CD4-positive, alpha-beta T cell (primary cell): ENCODE data around the gene SMARCA1. TPM values are rescaled to one million over a fixed set of nuclear protein-coding genes. Genes with fewer than 3 reads are reported as not detected.

Source experiments
- ATAC-seq: fragments of 200-7000 bp; cut with Tn5 transposase; one replicate; pipeline ENCODE4 v1.10.0; 2022; ENCODE audit warnings: mild to moderate bottlenecking; ENCODE audit not compliant: poor library complexity
- CTCF ChIA-PET: fragments of 350-600 bp; sonication (Branson Sonifier 250); formaldehyde crosslinking; loops from one replicate; lab custom pipeline; 2021; ENCODE audit warnings: antibody characterized with exemption, inconsistent platforms; lab: Charles Lee
- POLR2A ChIA-PET: fragments of 350-600 bp; sonication (Branson Sonifier 250); formaldehyde crosslinking; loops from one replicate; lab custom pipeline; 2021; ENCODE audit warnings: antibody characterized with exemption, inconsistent platforms; lab: Charles Lee
- DNase-seq, 14 experiments: peaks; one replicate each; pipeline ENCODE4 v3.0.0-alpha.2; 2013 to 2020; ENCODE audit warnings: mixed read lengths in 2 of 14
- H3K27ac ChIP-seq, 2 donors: one replicate each; pipeline versions ENCODE4 v1.5.1 to v1.7.0; 2013; ENCODE audit warnings: low read length in 2 of 2, low read depth in 1 of 2, mild to moderate bottlenecking in 1 of 2
- H3K27me3 ChIP-seq, 2 experiments: 1 replicate in 1 of 2; 2 replicates in 1 of 2; pipeline versions ENCODE4 v1.6.1 to v1.7.0; 2013; ENCODE audit warnings: low read length in 2 of 2, control low read depth in 1 of 2, mild to moderate bottlenecking in 1 of 2, moderate library complexity in 1 of 2; ENCODE audit not compliant: insufficient read depth in 2 of 2, control insufficient read depth in 1 of 2
- H3K36me3 ChIP-seq: one replicate; pipeline ENCODE4 v1.6.1; 2013; ENCODE audit warnings: low read length, control low read depth; ENCODE audit not compliant: insufficient read depth
- H3K4me1 ChIP-seq: one replicate; pipeline ENCODE4 v1.6.1; 2013; ENCODE audit warnings: low read length, control low read depth; ENCODE audit not compliant: insufficient read depth
- H3K4me3 ChIP-seq: one replicate; pipeline ENCODE4 v1.5.1; 2013; ENCODE audit warnings: mild to moderate bottlenecking, low read length, moderate library complexity
- H3K9me3 ChIP-seq, 2 experiments: 1 replicate in 1 of 2; 2 replicates in 1 of 2; pipeline versions ENCODE4 v1.6.1 to v1.7.0; 2013; ENCODE audit warnings: low read length in 2 of 2, mild to moderate bottlenecking in 2 of 2, control low read depth in 1 of 2, moderate library complexity in 1 of 2; ENCODE audit not compliant: control insufficient read depth in 1 of 2, insufficient read depth in 1 of 2
- H3K27ac Mint-ChIP-seq: one replicate; pipeline ENCODE4 v1.8.0; 2020; ENCODE audit warnings: mixed read lengths
- H3K27me3 Mint-ChIP-seq: one replicate; pipeline ENCODE4 v1.8.0; 2021; ENCODE audit warnings: mixed read lengths
- H3K36me3 Mint-ChIP-seq: one replicate; pipeline ENCODE4 v1.8.0; 2021; ENCODE audit warnings: low read depth, mixed read lengths
- H3K4me1 Mint-ChIP-seq: one replicate; pipeline ENCODE4 v1.8.0; 2021; ENCODE audit warnings: low read depth, mixed read lengths
- H3K4me3 Mint-ChIP-seq: one replicate; pipeline ENCODE4 v1.8.0; 2020; ENCODE audit warnings: mild to moderate bottlenecking, mixed read lengths
- H3K9me3 Mint-ChIP-seq: one replicate; pipeline ENCODE4 v1.8.0; 2020; ENCODE audit warnings: mixed read lengths
- CTCF ChIP-seq: fragments of 200-600 bp; IDR thresholded peaks from one replicate; pipeline ENCODE4 v1.8.0; 2022; ENCODE audit warnings: antibody characterized with exemption, mild to moderate bottlenecking
- intact Hi-C, 2 experiments: fragments of 100-400 bp; cut with DNase I in 1 of 2; cut with micrococcal nuclease in 1 of 2; formaldehyde crosslinking; loops; one replicate each; pipeline versions ENCODE4 v1.15.1 to v1.9.0; 2023 to 2025; cut with DNase I, micrococcal nuclease
- total RNA-seq, 174 experiments: library from RNA in 2 of 174; stranded (reverse) in 2 of 174; gene quantifications; one replicate each; pipeline ENCODE4 v1.2.3 and lab custom pipeline; 2021 to 2026

SMARCA1 gene
- total RNA-seq, 2 experiments from 2014 or later: 0.85 to 1.0 TPM

- Mint-ChIP-seq H3K4me1 (no peaks in the 10 kb centered on the region), H3K27me3 (no peaks in the 10 kb centered on the region), H3K27ac (no peak overlapping the region), H3K9me3 (no peaks in the 10 kb centered on the region), H3K36me3 (no peaks in the 10 kb centered on the region), H3K4me3 (no peak overlapping the region)
- Histone ChIP-seq H3K4me3 (no peak overlapping the region), H3K36me3 (no peaks in the 10 kb centered on the region), H3K4me1 (no peaks in the 10 kb centered on the region), H3K9me3 (no peaks in the 10 kb centered on the region), H3K27me3 (no peaks in the 10 kb centered on the region), H3K27ac (no peak overlapping the region)
- DNase-seq (no peak), ATAC-seq (no peak)
- intact Hi-C loops: no loop called here
- ChIA-PET CTCF (no interaction called here), POLR2A (no interaction called here)
- no peak for TF ChIP-seq CTCF
Measured at GRCh38 chrX:129496625-129497024, 26.7 kb downstream of the SMARCA1 start.

GRCh38 chrX:129495900-129496299, 27.4 kb downstream of the SMARCA1 start:
- TF ChIP-seq CTCF: no peak
- DNase-seq (no peak), ATAC-seq (no peak)
- no peak overlapping the region for H3K27ac Mint-ChIP-seq
- H3K4me3 Mint-ChIP-seq: no peak overlapping the region
- CTCF ChIA-PET: no interaction called here
- no peak overlapping the region for H3K27ac ChIP-seq
- no peaks in the 10 kb centered on the region for H3K4me1 Mint-ChIP-seq
- H3K4me3 ChIP-seq: no peak overlapping the region
- POLR2A ChIA-PET: no interaction called here
- H3K9me3 ChIP-seq: no peaks in the 10 kb centered on the region
- no peaks in the 10 kb centered on the region for H3K27me3 Mint-ChIP-seq
- intact Hi-C loops: no loop called here
- no peaks in the 10 kb centered on the region for H3K4me1 ChIP-seq
- H3K9me3 Mint-ChIP-seq: no peaks in the 10 kb centered on the region
- no peaks in the 10 kb centered on the region for H3K36me3 Mint-ChIP-seq
- no peaks in the 10 kb centered on the region for H3K27me3 ChIP-seq
- no peaks in the 10 kb centered on the region for H3K36me3 ChIP-seq

GRCh38 chrX:129494887-129495286, 28.4 kb downstream of the SMARCA1 start:
- no peaks in the 10 kb centered on the region for H3K4me1 ChIP-seq
- intact Hi-C loops: no loop called here
- Mint-ChIP-seq H3K4me1 (no peaks in the 10 kb centered on the region), H3K36me3 (no peaks in the 10 kb centered on the region), H3K4me3 (no peak overlapping the region), H3K9me3 (no peaks in the 10 kb centered on the region), H3K27ac (no peak overlapping the region), H3K27me3 (no peaks in the 10 kb centered on the region)
- POLR2A ChIA-PET: no interaction called here
- CTCF ChIA-PET: no interaction called here
- ATAC-seq (no peak), DNase-seq (no peak)
- H3K36me3 ChIP-seq: no peaks in the 10 kb centered on the region
- no peak overlapping the region for H3K4me3 ChIP-seq
- H3K9me3 ChIP-seq: no peaks in the 10 kb centered on the region
- no peak for TF ChIP-seq CTCF
- H3K27ac ChIP-seq: no peak overlapping the region
- H3K27me3 ChIP-seq: no peaks in the 10 kb centered on the region
